BLaER1 treated with 17β-estradiol and CSF1 and Interleukin-3, amounts not matched to agents 10 nM and 100 nM (cell line): ENCODE measurements around the gene BTAF1.
A peak's percentile ranks its signal among the peaks of the same experiment; 100 is the strongest.

Experiments
- H3K27ac ChIP-seq, 11 experiments: shearing (Covaris generic); formaldehyde crosslinking; 2 replicates each; pipeline ENCODE4 v1.8.1; 2022
- H3K27me3 ChIP-seq, 11 experiments: shearing (Covaris generic); formaldehyde crosslinking; 2 replicates each; pipeline ENCODE4 v1.8.1; 2022
- H3K36me3 ChIP-seq, 11 experiments: shearing (Covaris generic); formaldehyde crosslinking; 2 replicates each; pipeline ENCODE4 v1.8.1; 2022
- H3K4me1 ChIP-seq, 10 experiments: shearing (Covaris generic); formaldehyde crosslinking; 2 replicates each; pipeline ENCODE4 v1.8.1; 2022
- H3K4me2 ChIP-seq, 11 experiments: shearing (Covaris generic); formaldehyde crosslinking; 2 replicates each; pipeline ENCODE4 v1.8.1; 2022
- H3K4me3 ChIP-seq, 10 experiments: shearing (Covaris generic); formaldehyde crosslinking; 2 replicates each; pipeline ENCODE4 v1.8.1; 2022
- H3K9ac ChIP-seq, 11 experiments: shearing (Covaris generic); formaldehyde crosslinking; 2 replicates each; pipeline ENCODE4 v1.8.1; 2022
- H3K9me3 ChIP-seq, 11 experiments: shearing (Covaris generic); formaldehyde crosslinking; replicated peaks in 1 of 11; 2 replicates each; pipeline ENCODE4 v1.8.1; 2022
- H4K20me1 ChIP-seq, 11 experiments: shearing (Covaris generic); formaldehyde crosslinking; 2 replicates each; pipeline ENCODE4 v1.8.1; 2022
- Cebpa-rat ChIP-seq, 11 experiments: shearing (Covaris generic); IDR thresholded peaks; 2 replicates each; pipeline ENCODE4 v1.8.1; 2022

The BTAF1 gene

GRCh38 chr10:91924212-91925021 lies 847 bp downstream of the BTAF1 start:
- H3K27me3 ChIP-seq: no peaks in the 10 kb centered on the region
- peak overlapping the region; percentile 72 to 93 (median 85) for H3K4me2 ChIP-seq
- H3K9me3 ChIP-seq: peaks cover 2 to 15% (median 11%) of the 10 kb centered on the region in 11 experiments; a peak in 19 of 22 replicates
- peaks cover 49 to 56% (median 52%) of the 10 kb centered on the region in 11 experiments for H4K20me1 ChIP-seq
- H3K9ac ChIP-seq: peak overlapping the region; percentile 88 to 98 (median 93)
- peak overlapping the region; percentile 78 to 98 (median 88) for H3K4me3 ChIP-seq
- H3K36me3 ChIP-seq: peaks cover 0 to 38% (median 30%) of the 10 kb centered on the region in 11 experiments; a peak in 16 of 22 replicates
- H3K4me1 ChIP-seq: peaks cover 19 to 56% (median 34%) of the 10 kb centered on the region in 10 experiments
- H3K27ac ChIP-seq: peak overlapping the region; percentile 89 to 99 (median 91)
- TF ChIP-seq Cebpa-rat (IDR thresholded peaks at IDR 0.05): no peak

- TF ChIP-seq Cebpa-rat (IDR thresholded peaks at IDR 0.05): no peak
- H3K27ac ChIP-seq: peak overlapping the region in 5 of 11 experiments; percentile 89 to 99 (median 89); a peak in 7 of 22 replicates
- H4K20me1 ChIP-seq: peaks cover 54 to 61% (median 57%) of the 10 kb centered on the region in 11 experiments
- peaks cover 0 to 43% (median 30%) of the 10 kb centered on the region in 11 experiments; a peak in 16 of 22 replicates for H3K36me3 ChIP-seq
- H3K4me2 ChIP-seq: peak overlapping the region; percentile 72 to 93 (median 85)
- H3K4me1 ChIP-seq: peaks cover 19 to 59% (median 34%) of the 10 kb centered on the region in 10 experiments
- H3K27me3 ChIP-seq: no peaks in the 10 kb centered on the region
- peak overlapping the region; percentile 78 to 98 (median 88) for H3K4me3 ChIP-seq
- H3K9me3 ChIP-seq: peaks cover 0 to 9% (median 6%) of the 10 kb centered on the region in 11 experiments; a peak in 13 of 22 replicates
- peak overlapping the region; percentile 88 to 98 (median 93); a peak in 21 of 22 replicates for H3K9ac ChIP-seq
These were observed 1.4 kb downstream of the BTAF1 start for GRCh38 chr10:91925022-91925320.

- no peaks in the 10 kb centered on the region for H3K9me3 ChIP-seq
- H4K20me1 ChIP-seq: peaks cover 93 to 100% (median 100%) of the 10 kb centered on the region in 11 experiments
- H3K4me3 ChIP-seq: no peak overlapping the region
- H3K4me1 ChIP-seq: peaks cover 6 to 80% (median 15%) of the 10 kb centered on the region in 10 experiments
- H3K4me2 ChIP-seq: no peak overlapping the region
- no peak for TF ChIP-seq Cebpa-rat (IDR thresholded peaks at IDR 0.05)
- H3K27me3 ChIP-seq: no peaks in the 10 kb centered on the region
- no peak overlapping the region for H3K27ac ChIP-seq
- H3K9ac ChIP-seq: no peak overlapping the region
- peaks cover 21 to 95% (median 79%) of the 10 kb centered on the region in 11 experiments for H3K36me3 ChIP-seq
These were observed 7.4 kb downstream of the BTAF1 start for GRCh38 chr10:91930939-91931338.

GRCh38 chr10:91931526-91932190 lies 8.1 kb downstream of the BTAF1 start:
- H4K20me1 ChIP-seq: peaks cover 87 to 100% (median 100%) of the 10 kb centered on the region in 11 experiments
- TF ChIP-seq Cebpa-rat (IDR thresholded peaks at IDR 0.05): no peak
- peaks cover 0 to 6% (median 0%) of the 10 kb centered on the region in 11 experiments; a peak in 1 of 22 replicates for H3K9me3 ChIP-seq
- peak overlapping the region in 2 of 11 experiments; percentile 11 to 17; a peak in 2 of 22 replicates for H3K4me2 ChIP-seq
- H3K27me3 ChIP-seq: no peaks in the 10 kb centered on the region
- no peak overlapping the region for H3K4me3 ChIP-seq
- no peak overlapping the region for H3K9ac ChIP-seq
- H3K27ac ChIP-seq: no peak overlapping the region
- H3K36me3 ChIP-seq: peaks cover 28 to 95% (median 79%) of the 10 kb centered on the region in 11 experiments
- peaks cover 0 to 73% (median 9%) of the 10 kb centered on the region in 10 experiments; a peak in 13 of 20 replicates for H3K4me1 ChIP-seq

GRCh38 chr10:91932737-91933136 lies 9.2 kb downstream of the BTAF1 start:
- peaks cover 84 to 100% (median 100%) of the 10 kb centered on the region in 11 experiments for H4K20me1 ChIP-seq

GRCh38 chr10:91935886-91936285 lies 12.3 kb downstream of the BTAF1 start:
- peaks cover 0 to 46% (median 4%) of the 10 kb centered on the region in 10 experiments; a peak in 9 of 20 replicates for H3K4me1 ChIP-seq
- H3K9me3 ChIP-seq: peaks cover 0 to 8% (median 0%) of the 10 kb centered on the region in 11 experiments; a peak in 1 of 22 replicates
- H3K36me3 ChIP-seq: peaks cover 57 to 99% (median 91%) of the 10 kb centered on the region in 11 experiments
- no peak for TF ChIP-seq Cebpa-rat (IDR thresholded peaks at IDR 0.05)
- peaks cover 82 to 100% (median 97%) of the 10 kb centered on the region in 11 experiments for H4K20me1 ChIP-seq
- no peak overlapping the region for H3K4me3 ChIP-seq
- no peak overlapping the region for H3K4me2 ChIP-seq
- no peaks in the 10 kb centered on the region for H3K27me3 ChIP-seq
- no peak overlapping the region for H3K9ac ChIP-seq
- no peak overlapping the region for H3K27ac ChIP-seq

More at GRCh38 chr10:91932737-91933136, 9.2 kb downstream of the BTAF1 start:
- Histone ChIP-seq H3K9ac (no peak overlapping the region), H3K4me2 (peak overlapping the region in 2 of 11 experiments; percentile 40 to 55; a peak in 3 of 22 replicates), H3K36me3 (peaks cover 39 to 95% (median 80%) of the 10 kb centered on the region in 11 experiments), H3K9me3 (peaks cover 0 to 8% (median 0%) of the 10 kb centered on the region in 11 experiments; a peak in 1 of 22 replicates), H3K4me3 (no peak overlapping the region), H3K4me1 (peaks cover 0 to 62% (median 7%) of the 10 kb centered on the region in 10 experiments; a peak in 9 of 20 replicates), H3K27me3 (no peaks in the 10 kb centered on the region), H3K27ac (no peak overlapping the region)
- TF ChIP-seq Cebpa-rat (IDR thresholded peaks at IDR 0.05): no peak

GRCh38 chr10:91939653-91940052 lies 16.1 kb downstream of the BTAF1 start:
- peaks cover 0 to 8% (median 0%) of the 10 kb centered on the region in 11 experiments; a peak in 1 of 22 replicates for H3K9me3 ChIP-seq
- H4K20me1 ChIP-seq: peaks cover 49 to 96% (median 80%) of the 10 kb centered on the region in 11 experiments
- H3K9ac ChIP-seq: no peak overlapping the region
- no peaks in the 10 kb centered on the region for H3K27me3 ChIP-seq
- no peak overlapping the region for H3K4me2 ChIP-seq
- H3K4me3 ChIP-seq: no peak overlapping the region
- H3K36me3 ChIP-seq: peaks cover 76 to 99% (median 90%) of the 10 kb centered on the region in 11 experiments
- no peak overlapping the region for H3K27ac ChIP-seq
- no peak for TF ChIP-seq Cebpa-rat (IDR thresholded peaks at IDR 0.05)
- peaks cover 0 to 8% (median 0%) of the 10 kb centered on the region in 10 experiments; a peak in 2 of 20 replicates for H3K4me1 ChIP-seq

GRCh38 chr10:91941426-91941825 lies 17.9 kb downstream of the BTAF1 start:
- no peak for TF ChIP-seq Cebpa-rat (IDR thresholded peaks at IDR 0.05)
- Histone ChIP-seq H4K20me1 (peaks cover 42 to 92% (median 76%) of the 10 kb centered on the region in 11 experiments), H3K4me3 (no peak overlapping the region), H3K9me3 (peaks cover 0 to 5% (median 0%) of the 10 kb centered on the region in 11 experiments; a peak in 1 of 22 replicates), H3K27me3 (no peaks in the 10 kb centered on the region), H3K9ac (no peak overlapping the region), H3K36me3 (peaks cover 77 to 99% (median 91%) of the 10 kb centered on the region in 11 experiments), H3K27ac (no peak overlapping the region), H3K4me2 (no peak overlapping the region), H3K4me1 (peaks cover 0 to 8% (median 0%) of the 10 kb centered on the region in 10 experiments; a peak in 1 of 20 replicates)
